Adrenal gland (tissue), 12 donors: ENCODE measurements around the gene PLCB1. TPM values are rescaled to one million over a fixed set of nuclear protein-coding genes. Genes with fewer than 3 reads are reported as not detected.

Experiments used
- DNase-seq, 7 donors: peaks; one replicate each; pipeline ENCODE4 v3.0.0-alpha.2; 2019 to 2020
- H3K27ac ChIP-seq, 5 donors: fragments of 200-600 bp; sonication (generic) in 4 of 5; 1 replicate in 3 of 5; 2 replicates in 2 of 5; pipeline versions ENCODE4 v1.5.1 to v1.8.0; 2016 to 2020; ENCODE audit warnings: mild to moderate bottlenecking in 1 of 5
- H3K27me3 ChIP-seq: fragments of 200-600 bp; 2 replicates; pipeline ENCODE4 v1.8.0; 2021
- H3K36me3 ChIP-seq, 2 donors: fragments of 200-600 bp; replicated peaks in 1 of 2; 1 replicate in 1 of 2; 2 replicates in 1 of 2; pipeline versions ENCODE4 v1.5.1 to v1.8.0; 2018 to 2022
- H3K4me1 ChIP-seq, 2 donors: fragments of 200-600 bp; replicated peaks in 1 of 2; 1 replicate in 1 of 2; 2 replicates in 1 of 2; pipeline versions ENCODE4 v1.5.1 to v1.8.0; 2018 to 2021
- H3K4me3 ChIP-seq, 4 donors: fragments of 200-600 bp; sonication (generic) in 3 of 4; one replicate each; pipeline ENCODE4 v1.5.1; 2016 to 2018
- H3K9me3 ChIP-seq, 3 donors: fragments of 200-600 bp; sonication (generic) in 1 of 3; replicated peaks in 1 of 3; 1 replicate in 2 of 3; 2 replicates in 1 of 3; pipeline versions ENCODE4 v1.5.1 to v1.8.0; 2016 to 2021
- POLR2A ChIP-seq, 2 donors: fragments of 450-650 bp; IDR thresholded peaks; one replicate each; pipeline ENCODE4 v1.6.1; 2017; ENCODE audit warnings: antibody characterized with exemption in 2 of 2, mild to moderate bottlenecking in 2 of 2, moderate library complexity in 1 of 2
- WGBS, 4 donors: extraction: QIAGEN DNeasy Blood & Tissue Kit in 2 of 4; methylation state at CpG; one replicate each; pipeline versions ENCODE4 v1.1.5 to v1.1.7; 2013 to 2017; 5-methylcytosine and 5-hydroxymethylcytosine counted together
- intact Hi-C, 2 donors: fragments of 100-400 bp; cut with DNase I; formaldehyde crosslinking; loops; one replicate each; pipeline versions ENCODE4 v1.14.1 to v1.15.0; 2022 to 2023
- polyA plus RNA-seq, 3 donors: library from polyadenylated mRNA; stranded (reverse); fragments of 200-250 nt in 2 of 3; fragments of 350-450 nt in 1 of 3; fragmentation: Illumina TruSeq in 1 of 3; extraction: RNeasy Lipid Tissue Mini Kit (QIAGEN cat#74804) in 1 of 3; gene quantifications; one replicate each; pipeline ENCODE4 v1.2.3, GENCODE V29; 2013 to 2014
- total RNA-seq, 9 donors: library from RNA; depleted of rRNA in 4 of 9; stranded (reverse); fragments of >200 nt in 4 of 9; fragments of 120-200 nt in 1 of 9; fragmentation: NEBNext Ultra II Directional in 1 of 9; extraction: Animal tissue kit (Norgen Biotek cat#: 25700) in 1 of 9; gene quantifications; one replicate each; pipeline versions ENCODE4 v1.1.0 to v1.2.4, GENCODE V29; 2013 to 2023
- TF ChIP-seq, protein P1 (sequence below), 6 experiments: fragments of 450-650 bp in 4 of 6; fragments of 200-600 bp in 2 of 6; sonication (generic) in 1 of 6; IDR thresholded peaks; 1 replicate in 5 of 6; 2 replicates in 1 of 6; pipeline versions ENCODE4 v1.5.1 to v1.8.0; 2016 to 2021; ENCODE audit warnings: antibody characterized with exemption in 6 of 6, mild to moderate bottlenecking in 2 of 6, moderate library complexity in 1 of 6
- donor health status: healthy with polysubstance abuse.
- donor health status: Bipolar disorder and iron deficiency.
- donor health status: DM: yes; HTN: yes; CAD: no.
- donor health status: DM: no; HTN: no; CAD: no.
- donor health status: DM: no; HTN: no; CAD: no.
- donor health status: DM: yes; HTN: yes; CAD: no.

The PLCB1 gene
- total and polyA plus RNA-seq, 12 donors = 7.7 to 56.6 (median 27.9) TPM

DNA sequence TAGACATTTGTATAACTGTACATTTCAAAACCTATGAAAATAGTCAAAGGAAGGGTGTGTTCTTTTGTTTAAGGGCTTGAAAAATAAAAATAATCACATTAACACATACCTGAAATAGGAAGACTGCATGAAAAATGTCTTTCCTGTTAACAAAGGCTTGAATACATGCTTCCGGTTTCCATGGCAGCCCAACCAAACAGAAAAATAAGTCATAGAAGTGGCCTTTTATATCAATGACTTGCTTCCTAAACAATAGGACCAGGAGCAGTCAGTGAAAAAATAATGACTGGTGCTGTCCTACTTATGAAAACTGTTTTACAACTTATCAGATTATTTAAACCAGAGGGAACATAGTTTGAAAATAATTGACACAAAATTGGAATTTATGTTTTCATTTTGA is 524.3 kb downstream of the PLCB1 start:
- Histone ChIP-seq H3K36me3 (no peaks in the 10 kb centered on the region), H3K27me3 (no peaks in the 10 kb centered on the region), H3K9me3 (no peaks in the 10 kb centered on the region), H3K4me3 (no peak overlapping the region), H3K27ac (no peak overlapping the region), H3K4me1 (peaks cover 0 to 4% of the 10 kb centered on the region in 2 donors)
- intact Hi-C loops = no loop called here
- TF ChIP-seq, protein P1, sequence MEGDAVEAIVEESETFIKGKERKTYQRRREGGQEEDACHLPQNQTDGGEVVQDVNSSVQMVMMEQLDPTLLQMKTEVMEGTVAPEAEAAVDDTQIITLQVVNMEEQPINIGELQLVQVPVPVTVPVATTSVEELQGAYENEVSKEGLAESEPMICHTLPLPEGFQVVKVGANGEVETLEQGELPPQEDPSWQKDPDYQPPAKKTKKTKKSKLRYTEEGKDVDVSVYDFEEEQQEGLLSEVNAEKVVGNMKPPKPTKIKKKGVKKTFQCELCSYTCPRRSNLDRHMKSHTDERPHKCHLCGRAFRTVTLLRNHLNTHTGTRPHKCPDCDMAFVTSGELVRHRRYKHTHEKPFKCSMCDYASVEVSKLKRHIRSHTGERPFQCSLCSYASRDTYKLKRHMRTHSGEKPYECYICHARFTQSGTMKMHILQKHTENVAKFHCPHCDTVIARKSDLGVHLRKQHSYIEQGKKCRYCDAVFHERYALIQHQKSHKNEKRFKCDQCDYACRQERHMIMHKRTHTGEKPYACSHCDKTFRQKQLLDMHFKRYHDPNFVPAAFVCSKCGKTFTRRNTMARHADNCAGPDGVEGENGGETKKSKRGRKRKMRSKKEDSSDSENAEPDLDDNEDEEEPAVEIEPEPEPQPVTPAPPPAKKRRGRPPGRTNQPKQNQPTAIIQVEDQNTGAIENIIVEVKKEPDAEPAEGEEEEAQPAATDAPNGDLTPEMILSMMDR (IDR thresholded peaks at IDR 0.05) = no peak
- TF ChIP-seq POLR2A (IDR thresholded peaks at IDR 0.05) = no peak
- DNase-seq = peak in 1 of 7 donors; percentile 12
- WGBS, 4 donors = 71 to 80% (median 75%) methylated on average over 1 of the region's 1 CpG

DNA sequence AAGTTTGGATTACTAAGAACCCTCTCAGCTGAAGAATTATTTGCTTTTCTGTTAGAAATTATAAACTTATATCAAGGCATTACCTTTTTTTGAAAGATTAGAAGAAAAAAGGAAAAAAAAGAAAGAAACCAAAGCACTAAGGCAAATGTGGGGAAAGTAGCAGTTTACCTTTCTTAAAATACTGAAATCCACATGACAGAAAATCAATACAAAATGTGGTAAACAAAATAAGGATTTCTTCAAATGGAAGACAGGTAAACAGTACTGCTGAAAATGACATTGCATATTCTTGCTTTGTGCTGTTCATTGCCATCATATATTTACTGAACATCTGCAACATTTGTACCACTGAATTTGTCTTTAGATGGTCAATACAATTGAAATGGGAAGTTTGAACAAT is 525.6 kb downstream of the PLCB1 start:
- Histone ChIP-seq H3K27me3 (no peaks in the 10 kb centered on the region), H3K4me3 (no peak overlapping the region), H3K4me1 (no peaks in the 10 kb centered on the region), H3K27ac (no peak overlapping the region), H3K9me3 (no peaks in the 10 kb centered on the region), H3K36me3 (no peaks in the 10 kb centered on the region)
- no peak for DNase-seq
- no peak for TF ChIP-seq POLR2A (IDR thresholded peaks at IDR 0.05)
- TF ChIP-seq, protein P1 (IDR thresholded peaks at IDR 0.05) = no peak
- intact Hi-C loops = no loop called here

DNA sequence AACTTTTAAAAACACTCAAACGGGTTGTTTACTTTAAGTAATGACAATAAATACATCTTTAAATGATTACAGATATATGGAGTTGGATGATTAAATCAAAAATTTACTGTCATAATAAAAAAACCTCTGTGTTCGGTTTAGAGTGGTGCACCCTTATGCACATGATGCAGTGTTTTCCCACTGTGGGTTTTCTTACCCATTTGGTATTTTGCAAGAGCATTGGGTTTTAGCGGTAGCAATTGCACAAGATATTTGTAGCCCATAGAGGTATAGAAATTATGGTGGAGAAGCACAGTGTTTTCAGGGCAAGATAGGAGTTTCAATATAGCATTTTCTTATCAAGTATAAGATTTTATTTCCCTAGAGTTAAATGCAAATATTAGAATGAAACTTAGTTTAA is 526.0 kb downstream of the PLCB1 start:
- Histone ChIP-seq H3K27ac (no peak overlapping the region), H3K36me3 (no peaks in the 10 kb centered on the region), H3K4me3 (no peak overlapping the region), H3K9me3 (no peaks in the 10 kb centered on the region), H3K4me1 (no peaks in the 10 kb centered on the region), H3K27me3 (no peaks in the 10 kb centered on the region)
- DNase-seq = no peak
- TF ChIP-seq, protein P1 (IDR thresholded peaks at IDR 0.05) = no peak
- no peak for TF ChIP-seq POLR2A (IDR thresholded peaks at IDR 0.05)
- 84 to 98% (median 88%) methylated on average over 3 of the region's 3 CpGs for WGBS, 4 donors
- intact Hi-C loops = no loop called here

DNA sequence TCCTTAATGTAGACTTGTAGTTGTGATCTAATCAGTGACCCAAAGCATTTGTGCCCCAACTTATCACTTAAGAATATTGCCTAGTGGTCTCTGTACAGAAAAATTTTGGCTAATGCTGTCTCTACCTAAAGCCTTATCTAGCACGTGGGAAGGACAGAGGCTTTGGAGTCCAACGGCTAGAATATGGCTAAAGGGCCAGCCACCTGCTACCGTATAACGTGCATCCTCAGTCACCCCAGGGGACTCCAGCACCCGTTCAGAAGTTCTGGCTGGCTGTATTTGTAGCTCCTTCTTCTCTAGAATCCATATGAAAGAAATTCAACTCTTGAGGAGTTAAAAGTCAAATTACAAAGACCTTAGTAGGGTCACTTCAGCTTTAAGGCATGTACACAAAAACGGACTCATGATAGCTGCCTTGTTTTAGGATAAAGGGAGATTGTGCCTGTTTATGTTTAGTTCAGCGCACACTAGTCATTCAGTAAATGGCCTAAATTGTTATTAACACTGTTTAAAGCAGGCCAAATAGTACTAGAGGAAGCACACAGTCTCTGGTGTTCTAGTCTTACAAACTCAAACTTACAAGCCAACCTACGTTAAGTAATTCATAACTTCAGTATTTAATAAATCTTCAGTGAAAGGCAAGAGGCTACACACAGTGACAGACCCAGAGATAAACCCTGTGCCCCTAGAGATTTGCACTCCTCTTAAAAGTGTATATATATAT is 529.3 kb downstream of the PLCB1 start:
- Histone ChIP-seq H3K27me3 (no peaks in the 10 kb centered on the region), H3K4me1 (no peaks in the 10 kb centered on the region), H3K4me3 (no peak overlapping the region), H3K36me3 (no peaks in the 10 kb centered on the region), H3K27ac (no peak overlapping the region), H3K9me3 (no peaks in the 10 kb centered on the region)
- TF ChIP-seq, protein P1 (IDR thresholded peaks at IDR 0.05) = no peak
- no peak for TF ChIP-seq POLR2A (IDR thresholded peaks at IDR 0.05)
- WGBS, 4 donors = 71 to 94% (median 84%) methylated on average over 8 of the region's 8 CpGs
- intact Hi-C loops = no loop called here
- DNase-seq = no peak
